ENCODE results near the gene UCN2. TPM values are rescaled to one million over a fixed set of nuclear protein-coding genes. Genes with fewer than 3 reads are reported as not detected.

The UCN2 gene
- total RNA-seq, 4 donors from 2014 or later, result 0.19 TPM; not detected in 3

GRCh38 chr3:48584836-48585235, 21.3 kb upstream of the UCN2 start:
- no peak overlapping the region for H3K4me3 ChIP-seq
- TF ChIP-seq POLR2AphosphoS5 (IDR thresholded peaks at IDR 0.05) (no peak), EP300 (IDR thresholded peaks at IDR 0.05) (no peak), POLR2A (IDR thresholded peaks at IDR 0.05) (no peak), CTCF (IDR thresholded peaks at IDR 0.05) (no peak)
- H3K9me3 ChIP-seq, result no peaks in the 10 kb centered on the region
- no peaks in the 10 kb centered on the region for H3K27me3 ChIP-seq
- no CpG with 5 or more reads among the region's 9 CpGs for WGBS, 2 donors (ENCODE audit: low coverage in 1 of 2)
- no peak for ATAC-seq
- H3K36me3 ChIP-seq, result no peaks in the 10 kb centered on the region
- H3K27ac ChIP-seq, result no peak overlapping the region
- H3K4me1 ChIP-seq, result no peaks in the 10 kb centered on the region

GRCh38 chr3:48581621-48582481, 18.3 kb upstream of the UCN2 start:
- no peak for ATAC-seq
- H3K9me3 ChIP-seq, result no peaks in the 10 kb centered on the region
- no peaks in the 10 kb centered on the region for H3K4me1 ChIP-seq
- WGBS, 2 donors (ENCODE audit: low coverage in 1 of 2), result 74 to 94% methylated on average over 3 of the region's 14 CpGs
- TF ChIP-seq POLR2AphosphoS5 (IDR thresholded peaks at IDR 0.05), result no peak
- no peak for TF ChIP-seq CTCF (IDR thresholded peaks at IDR 0.05)
- TF ChIP-seq POLR2A (IDR thresholded peaks at IDR 0.05), result no peak
- TF ChIP-seq EP300 (IDR thresholded peaks at IDR 0.05), result no peak
- H3K27me3 ChIP-seq, result no peaks in the 10 kb centered on the region
- no peak overlapping the region for H3K4me3 ChIP-seq
- no peak overlapping the region for H3K27ac ChIP-seq
- H3K36me3 ChIP-seq, result no peaks in the 10 kb centered on the region

- Histone ChIP-seq H3K9me3 (no peaks in the 10 kb centered on the region), H3K27ac (no peak overlapping the region), H3K36me3 (no peaks in the 10 kb centered on the region), H3K4me3 (no peak overlapping the region), H3K4me1 (no peaks in the 10 kb centered on the region), H3K27me3 (no peaks in the 10 kb centered on the region)
- 89 to 92% methylated on average over 2 of the region's 4 CpGs for WGBS, 2 donors (ENCODE audit: low coverage in 1 of 2)
- ATAC-seq, result no peak
- TF ChIP-seq CTCF (IDR thresholded peaks at IDR 0.05), result no peak
- TF ChIP-seq POLR2AphosphoS5 (IDR thresholded peaks at IDR 0.05), result no peak
- no peak for TF ChIP-seq EP300 (IDR thresholded peaks at IDR 0.05)
- no peak for TF ChIP-seq POLR2A (IDR thresholded peaks at IDR 0.05)
These were observed 13.1 kb upstream of the UCN2 start for GRCh38 chr3:48576647-48577046.

GRCh38 chr3:48575366-48575765, 11.8 kb upstream of the UCN2 start:
- Histone ChIP-seq H3K4me1 (no peaks in the 10 kb centered on the region), H3K27me3 (no peaks in the 10 kb centered on the region), H3K4me3 (no peak overlapping the region), H3K27ac (no peak overlapping the region), H3K9me3 (no peaks in the 10 kb centered on the region), H3K36me3 (no peaks in the 10 kb centered on the region)
- ATAC-seq, result no peak
- no peak for TF ChIP-seq CTCF (IDR thresholded peaks at IDR 0.05)
- no CpG with 5 or more reads among the region's 17 CpGs for WGBS, 2 donors (ENCODE audit: low coverage in 1 of 2)

- Histone ChIP-seq H3K9me3 (no peaks in the 10 kb centered on the region), H3K27ac (no peak overlapping the region), H3K27me3 (no peaks in the 10 kb centered on the region), H3K4me1 (no peaks in the 10 kb centered on the region), H3K36me3 (no peaks in the 10 kb centered on the region), H3K4me3 (no peak overlapping the region)
- ATAC-seq, result no peak
- no peak for TF ChIP-seq POLR2AphosphoS5 (IDR thresholded peaks at IDR 0.05)
- no peak for TF ChIP-seq EP300 (IDR thresholded peaks at IDR 0.05)
- TF ChIP-seq CTCF (IDR thresholded peaks at IDR 0.05), result no peak
- no peak for TF ChIP-seq POLR2A (IDR thresholded peaks at IDR 0.05)
- no CpG with 5 or more reads among the region's 10 CpGs for WGBS, 2 donors (ENCODE audit: low coverage in 1 of 2)
These were observed 10.5 kb upstream of the UCN2 start for GRCh38 chr3:48573973-48574585.

All from gastroesophageal sphincter (tissue), 4 donors.